ENCODE measurements around the gene GABPB1.

DNA sequence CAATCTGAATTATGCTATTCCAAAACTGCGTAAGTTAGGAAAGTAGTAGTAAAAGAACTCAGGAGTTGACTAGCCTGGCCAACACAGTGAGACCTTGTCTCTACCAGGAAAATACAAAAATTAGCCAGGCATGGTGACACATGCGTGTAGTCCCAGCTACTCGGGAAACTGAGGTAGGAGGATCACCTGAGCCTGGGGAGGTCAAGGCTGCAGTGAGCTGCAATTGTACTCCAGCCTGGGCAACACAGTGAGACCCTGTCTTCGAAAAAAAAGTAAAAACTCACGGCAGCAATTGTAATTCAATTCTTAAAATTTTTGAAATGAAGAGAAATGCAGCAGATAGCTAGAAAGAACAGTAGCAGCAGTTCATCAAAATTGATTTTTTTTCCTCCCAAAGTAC, 9.7 kb downstream of the GABPB1 start:
- TF ChIP-seq, protein P1, sequence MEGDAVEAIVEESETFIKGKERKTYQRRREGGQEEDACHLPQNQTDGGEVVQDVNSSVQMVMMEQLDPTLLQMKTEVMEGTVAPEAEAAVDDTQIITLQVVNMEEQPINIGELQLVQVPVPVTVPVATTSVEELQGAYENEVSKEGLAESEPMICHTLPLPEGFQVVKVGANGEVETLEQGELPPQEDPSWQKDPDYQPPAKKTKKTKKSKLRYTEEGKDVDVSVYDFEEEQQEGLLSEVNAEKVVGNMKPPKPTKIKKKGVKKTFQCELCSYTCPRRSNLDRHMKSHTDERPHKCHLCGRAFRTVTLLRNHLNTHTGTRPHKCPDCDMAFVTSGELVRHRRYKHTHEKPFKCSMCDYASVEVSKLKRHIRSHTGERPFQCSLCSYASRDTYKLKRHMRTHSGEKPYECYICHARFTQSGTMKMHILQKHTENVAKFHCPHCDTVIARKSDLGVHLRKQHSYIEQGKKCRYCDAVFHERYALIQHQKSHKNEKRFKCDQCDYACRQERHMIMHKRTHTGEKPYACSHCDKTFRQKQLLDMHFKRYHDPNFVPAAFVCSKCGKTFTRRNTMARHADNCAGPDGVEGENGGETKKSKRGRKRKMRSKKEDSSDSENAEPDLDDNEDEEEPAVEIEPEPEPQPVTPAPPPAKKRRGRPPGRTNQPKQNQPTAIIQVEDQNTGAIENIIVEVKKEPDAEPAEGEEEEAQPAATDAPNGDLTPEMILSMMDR (IDR thresholded peaks at IDR 0.05; ENCODE audit: low read length), result no peak
- TF ChIP-seq EZH2 (optimal IDR thresholded peaks at IDR 0.05; ENCODE audit: low read depth, low read length) (no peak), EZH2phosphoT487 (IDR thresholded peaks at IDR 0.05; ENCODE audit: low read length) (no peak)
